Left ventricle myocardium inferior (tissue), 1 donor: ENCODE measurements around the gene ARL5A. TPM values are rescaled to one million over a fixed set of nuclear protein-coding genes. Genes with fewer than 3 reads are reported as not detected.
A peak's percentile ranks its signal among the peaks of the same experiment; 100 is the strongest.

ENCODE experiments used
- DNase-seq: peaks from one replicate; pipeline ENCODE4 v3.0.0-alpha.2; 2020
- H3K27ac ChIP-seq: fragments of 200-600 bp; replicated peaks from 2 replicates; pipeline ENCODE4 v1.8.0; 2021
- H3K27me3 ChIP-seq: fragments of 200-600 bp; 2 replicates; pipeline ENCODE4 v1.8.0; 2021; ENCODE audit warnings: low read depth
- H3K36me3 ChIP-seq: fragments of 200-600 bp; 2 replicates; pipeline ENCODE4 v1.8.0; 2021
- H3K4me1 ChIP-seq: fragments of 200-600 bp; 2 replicates; pipeline ENCODE4 v1.8.0; 2021
- H3K4me3 ChIP-seq: fragments of 200-600 bp; 2 replicates; pipeline ENCODE4 v1.8.0; 2021; ENCODE audit warnings: mild to moderate bottlenecking, moderate library complexity
- H3K9me3 ChIP-seq: fragments of 200-600 bp; replicated peaks from 2 replicates; pipeline ENCODE4 v1.8.0; 2021
- CTCF ChIP-seq: fragments of 200-600 bp; IDR thresholded peaks from 2 replicates; pipeline ENCODE4 v1.8.0; 2021; ENCODE audit warnings: antibody characterized with exemption, mild to moderate bottlenecking, borderline replicate concordance
- intact Hi-C: fragments of 100-400 bp; cut with micrococcal nuclease; formaldehyde crosslinking; loops from one replicate; pipeline ENCODE4 v1.11.0; 2022
- total RNA-seq: library from RNA; stranded (reverse); fragmentation: NEBNext Ultra II Directional; extraction: Animal tissue kit (Norgen Biotek cat#: 25700); gene quantifications from one replicate; pipeline ENCODE4 v1.2.1, GENCODE V29; 2021
- donor health status: DM: no; HTN: yes; CAD: no; lungs with severe emphysema.

Gene ARL5A
- total RNA-seq, 1 donor from 2014 or later, result 53.9 TPM

- DNase-seq, result no peak
- peak overlapping the region; percentile 95 for H3K27ac ChIP-seq
- peak overlapping the region; percentile 93 for H3K4me3 ChIP-seq
- no peaks in the 10 kb centered on the region for H3K36me3 ChIP-seq
- H3K4me1 ChIP-seq, result peaks cover 76% of the 10 kb centered on the region
- H3K27me3 ChIP-seq, result no peaks in the 10 kb centered on the region
- no peaks in the 10 kb centered on the region for H3K9me3 ChIP-seq
- intact Hi-C loops, result no loop called here
- no peak for TF ChIP-seq CTCF
Observed at GRCh38 chr2:151826737-151827157, 1.5 kb downstream of the ARL5A start.

GRCh38 chr2:151824886-151825285 lies 3.3 kb downstream of the ARL5A start:
- H3K27ac ChIP-seq, result no peak overlapping the region
- TF ChIP-seq CTCF, result no peak
- H3K9me3 ChIP-seq, result no peaks in the 10 kb centered on the region
- no peaks in the 10 kb centered on the region for H3K27me3 ChIP-seq
- intact Hi-C loops, result no loop called here
- peaks cover 86% of the 10 kb centered on the region for H3K4me1 ChIP-seq
- H3K36me3 ChIP-seq, result no peaks in the 10 kb centered on the region
- no peak for DNase-seq
- H3K4me3 ChIP-seq, result no peak overlapping the region

- no peak overlapping the region for H3K4me3 ChIP-seq
- peaks cover 80% of the 10 kb centered on the region for H3K4me1 ChIP-seq
- no peaks in the 10 kb centered on the region for H3K36me3 ChIP-seq
- no peak for TF ChIP-seq CTCF
- peak overlapping the region; percentile 8 for H3K27ac ChIP-seq
- intact Hi-C loops, result no loop called here
- no peaks in the 10 kb centered on the region for H3K27me3 ChIP-seq
- DNase-seq, result no peak
- no peaks in the 10 kb centered on the region for H3K9me3 ChIP-seq
Observed at GRCh38 chr2:151823651-151824050, 4.6 kb downstream of the ARL5A start.

- H3K27me3 ChIP-seq, result no peaks in the 10 kb centered on the region
- peaks cover 62% of the 10 kb centered on the region for H3K4me1 ChIP-seq
- intact Hi-C loops, result no loop called here
- TF ChIP-seq CTCF, result no peak
- H3K36me3 ChIP-seq, result no peaks in the 10 kb centered on the region
- no peak for DNase-seq
- no peak overlapping the region for H3K4me3 ChIP-seq
- H3K9me3 ChIP-seq, result no peaks in the 10 kb centered on the region
- H3K27ac ChIP-seq, result no peak overlapping the region
Observed at GRCh38 chr2:151819920-151820319, 8.3 kb downstream of the ARL5A start.

- H3K27ac ChIP-seq, result no peak overlapping the region
- peaks cover 42% of the 10 kb centered on the region for H3K4me1 ChIP-seq
- intact Hi-C loops, result no loop called here
- H3K27me3 ChIP-seq, result no peaks in the 10 kb centered on the region
- H3K4me3 ChIP-seq, result no peak overlapping the region
- TF ChIP-seq CTCF, result no peak
- H3K9me3 ChIP-seq, result no peaks in the 10 kb centered on the region
- DNase-seq, result no peak
- peaks cover 10% of the 10 kb centered on the region for H3K36me3 ChIP-seq
Observed at GRCh38 chr2:151817929-151818328, 10.3 kb downstream of the ARL5A start.

- peaks cover 21% of the 10 kb centered on the region for H3K36me3 ChIP-seq
- intact Hi-C loops, result no loop called here
- peaks cover 33% of the 10 kb centered on the region for H3K4me1 ChIP-seq
- TF ChIP-seq CTCF, result no peak
- H3K9me3 ChIP-seq, result peaks cover 2% of the 10 kb centered on the region
- H3K27me3 ChIP-seq, result no peaks in the 10 kb centered on the region
- H3K27ac ChIP-seq, result no peak overlapping the region
- H3K4me3 ChIP-seq, result no peak overlapping the region
- DNase-seq, result no peak
Observed at GRCh38 chr2:151816843-151817242, 11.4 kb downstream of the ARL5A start.
